ENCODE data around the gene LONP2. TPM values are rescaled to one million over a fixed set of nuclear protein-coding genes. Genes with fewer than 3 reads are reported as not detected.

LONP2 gene
- total and polyA plus RNA-seq, 9 of the 15 experiments (the other 6 are each of a cell fraction or from before 2014, with no cell fraction given), result 8.1 to 41.2 (median 25.6) TPM

- peak; percentile 80; the same call in 1 of the 2 replicates for TF ChIP-seq ZNF175 (CRISPR knock-in tag; IDR thresholded peaks at IDR 0.05; ENCODE audit: low read depth)
- TF ChIP-seq EGR1 (conservative IDR thresholded peaks at IDR 0.05), result no peak
- peak; percentile 19; the same call in 1 of the 2 replicates for TF ChIP-seq CREM (IDR thresholded peaks at IDR 0.05; ENCODE audit: low read depth)
- TF ChIP-seq FOXJ2 (tag; IDR thresholded peaks at IDR 0.05), result peak; percentile 68
- no peak for TF ChIP-seq CHCHD3 (CRISPR knock-in tag; IDR thresholded peaks at IDR 0.05)
- TF ChIP-seq NONO (IDR thresholded peaks at IDR 0.05; ENCODE audit: low read depth in 2 of 2, low read length in 1 of 2), result 0 out of 4 replicates have a peak, but pooled peaks of 1 of the 2 experiments have one; percentile 9
- TF ChIP-seq ZNF121 (CRISPR knock-in tag; conservative IDR thresholded peaks at IDR 0.05), result 0 out of 2 replicates have a peak, but pooled peaks have one; percentile 26
- peak; percentile 28 to 53; a peak in 3 of 4 replicates for TF ChIP-seq KDM1A (IDR thresholded peaks at IDR 0.05)
- TF ChIP-seq MEIS2 (IDR thresholded peaks at IDR 0.05; ENCODE audit: partially characterized antibody), result peak; percentile 58
- peak; percentile 96 for TF ChIP-seq ATF7 (IDR thresholded peaks at IDR 0.05)
- TF ChIP-seq RBBP5 (IDR thresholded peaks at IDR 0.05; ENCODE audit: borderline replicate concordance, insufficient read depth, low read length, poor library complexity, severe bottlenecking), result peak; percentile 54
- TF ChIP-seq TAF9B (IDR thresholded peaks at IDR 0.05; ENCODE audit: partially characterized antibody), result peak; percentile 44
- TF ChIP-seq ATF3 (IDR thresholded peaks at IDR 0.05), result peak; percentile 98
- 0 out of 2 replicates have a peak, but pooled peaks have one; percentile 42 for TF ChIP-seq ATF3 (CRISPR knock-in tag; conservative IDR thresholded peaks at IDR 0.05)
- peak in 1 of 2 experiments; percentile 28; a peak in 2 of 4 replicates for TF ChIP-seq FOXK2 (conservative IDR thresholded peaks at IDR 0.05 in 1 of 2, IDR thresholded peaks at IDR 0.05 in 1 of 2; ENCODE audit: low read depth in 2 of 2)
- TF ChIP-seq ZNF592 (IDR thresholded peaks at IDR 0.05), result peak; percentile 61; the same call in 1 of the 2 replicates
- TF ChIP-seq HMBOX1 (IDR thresholded peaks at IDR 0.05), result peak; percentile 16; the same call in 1 of the 2 replicates
- TF ChIP-seq HNRNPH1 (optimal IDR thresholded peaks at IDR 0.05; ENCODE audit: low read depth, low read length), result no peak
- TF ChIP-seq ATF1 (CRISPR knock-in tag; IDR thresholded peaks at IDR 0.05), result no peak
- peak; percentile 66; the same call in 1 of the 2 replicates for TF ChIP-seq ATF1 (tag; IDR thresholded peaks at IDR 0.05)
These were observed 122.3 kb downstream of the LONP2 start (continued) for GRCh38 chr16:48366165-48367093.
